Hepatocyte (in vitro differentiated cells): ENCODE results near the gene RMND1.

ENCODE experiments used
- CTCF ChIP-seq: fragments of 200-600 bp; sonication (generic); IDR thresholded peaks from 2 replicates; pipeline ENCODE4 v1.5.1; 2016; ENCODE audit warnings: antibody characterized with exemption, mild to moderate bottlenecking; ENCODE audit not compliant: poor library complexity
- EZH2 ChIP-seq: fragments of 200-600 bp; sonication (generic); IDR thresholded peaks from 2 replicates; pipeline ENCODE4 v1.6.1; 2016; ENCODE audit warnings: antibody characterized with exemption, mild to moderate bottlenecking, borderline replicate concordance
- EZH2phosphoT487 ChIP-seq: fragments of 200-600 bp; sonication (generic); IDR thresholded peaks from one replicate; pipeline ENCODE4 v1.6.1; 2018; ENCODE audit warnings: antibody characterized with exemption, mild to moderate bottlenecking, low read depth, moderate library complexity; ENCODE audit not compliant: unreplicated experiment, severe bottlenecking

- TF ChIP-seq CTCF (no peak), EZH2phosphoT487 (no peak), EZH2 (no peak)
Measured at GRCh38 chr6:151494936-151495320, 43.0 kb upstream of the RMND1 start.
